T-helper 2 cell (primary cell): ENCODE measurements around the gene ABHD16A.

Source experiments
- DNase-seq, 5 experiments: peaks; one replicate each; pipeline versions ENCODE4 v3.0.0 to v3.0.0-alpha.2; 2012 to 2022
- total RNA-seq, 2 donors: gene quantifications; one replicate each; lab custom pipeline; 2026; lab: John Stamatoyannopoulos, UW

Gene ABHD16A
- total RNA-seq, result 6.6 to 9.4 reads per million in 2 donors

DNA sequence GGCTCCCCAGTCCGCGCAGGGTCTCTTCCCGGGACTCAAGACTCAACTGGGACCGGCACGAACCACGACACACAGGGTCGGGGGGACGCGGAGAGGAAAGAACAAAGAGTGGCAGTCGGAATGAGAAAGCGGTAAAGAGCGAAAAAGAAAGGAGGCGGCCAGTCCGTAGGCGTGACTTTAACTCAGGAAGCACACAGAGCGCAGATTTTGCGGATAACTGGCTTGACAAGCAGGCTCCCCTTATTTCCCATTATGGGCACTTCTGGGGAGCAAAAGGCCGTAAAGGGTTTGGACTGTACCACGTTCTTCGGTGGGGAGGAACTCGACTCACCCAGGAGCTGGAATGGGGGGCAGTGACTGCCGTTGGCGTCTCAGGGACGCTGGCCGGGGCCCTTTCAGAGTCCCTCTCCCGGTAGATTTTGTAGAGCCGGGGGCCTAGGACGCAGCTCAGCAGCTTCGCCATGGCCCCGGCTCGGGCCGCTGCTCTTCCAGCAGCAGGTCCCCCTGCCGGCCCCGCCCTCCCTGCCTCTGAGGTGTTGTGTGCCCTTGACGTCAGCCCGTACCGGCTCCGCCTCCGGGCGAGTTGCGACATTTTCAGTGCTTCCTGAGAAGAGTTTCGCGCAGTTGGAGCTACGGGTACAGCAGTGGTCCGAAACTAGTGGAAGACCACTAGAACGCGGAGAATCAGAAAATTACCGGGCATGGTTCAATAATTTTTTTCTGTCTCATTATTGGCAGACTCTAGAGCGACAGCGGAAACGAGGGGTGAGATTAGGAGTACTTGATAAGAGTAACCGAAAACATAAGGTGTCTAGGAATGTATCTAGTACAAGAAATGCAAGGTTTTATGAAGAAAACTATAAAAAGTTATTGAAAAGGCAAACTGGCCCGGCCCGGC, at the start of gene ABHD16A:
ABHD16A (minus strand) TSS at position 506 of the 898 bp plus-strand sequence; CDS start at position 463, 43 bp downstream.
- DNase-seq, result peak; percentile 90 to 99 (median 95)

DNA sequence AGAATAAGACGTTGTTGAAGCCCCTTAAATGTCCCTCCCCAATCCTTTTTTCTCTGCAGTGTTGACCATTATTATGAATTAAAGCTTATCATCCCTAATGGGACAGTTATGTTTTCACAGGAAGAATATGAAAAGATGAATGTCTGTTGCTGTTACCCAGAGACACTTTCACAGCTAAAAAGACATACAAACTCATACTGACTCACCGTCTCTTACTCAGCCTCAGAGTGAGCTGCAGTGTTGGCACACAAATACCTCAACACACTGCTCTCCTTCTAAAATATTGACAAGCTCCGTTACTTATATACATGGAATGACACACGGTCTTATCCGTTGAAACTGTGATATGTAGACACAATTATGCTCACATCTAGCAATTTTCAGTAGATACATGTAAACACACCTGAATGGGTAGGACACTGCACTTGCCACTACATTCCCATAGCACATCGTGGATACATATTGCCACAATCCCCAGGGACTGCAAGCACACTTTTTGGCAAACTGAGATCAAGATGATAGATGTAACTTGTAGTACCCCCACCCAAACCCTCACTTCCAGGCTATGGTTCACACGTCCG, 49.7 kb upstream of the ABHD16A start:
- DNase-seq, result no peak

DNA sequence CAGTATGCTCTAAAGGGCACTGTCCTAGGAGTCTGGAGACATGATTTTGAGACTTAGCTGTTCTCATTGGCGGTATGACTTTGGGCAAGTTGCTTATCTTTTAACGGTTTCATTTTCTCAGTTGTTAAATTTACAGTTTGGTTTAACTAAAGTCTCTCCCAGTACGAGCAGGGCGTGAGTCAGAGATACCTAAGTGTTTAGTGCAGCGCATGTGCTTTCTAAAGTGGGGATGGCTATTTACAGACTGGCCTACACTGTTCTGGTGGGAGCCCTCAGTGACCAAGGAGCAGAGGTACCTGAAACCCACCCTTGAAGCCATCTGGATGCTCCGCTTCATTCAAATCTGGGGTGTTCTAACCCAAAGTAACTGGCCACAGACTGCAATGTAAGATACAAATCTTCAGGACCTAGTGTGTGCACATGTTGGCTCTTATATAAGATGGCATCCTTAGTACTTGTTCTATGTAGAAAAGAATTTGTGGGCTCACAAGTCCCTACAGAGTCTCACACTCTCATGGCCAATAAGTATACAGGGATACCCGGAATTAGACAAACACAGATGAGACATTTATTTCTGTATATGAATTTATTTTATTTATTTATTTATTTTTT, 47.4 kb upstream of the ABHD16A start:
- DNase-seq, result no peak

DNA sequence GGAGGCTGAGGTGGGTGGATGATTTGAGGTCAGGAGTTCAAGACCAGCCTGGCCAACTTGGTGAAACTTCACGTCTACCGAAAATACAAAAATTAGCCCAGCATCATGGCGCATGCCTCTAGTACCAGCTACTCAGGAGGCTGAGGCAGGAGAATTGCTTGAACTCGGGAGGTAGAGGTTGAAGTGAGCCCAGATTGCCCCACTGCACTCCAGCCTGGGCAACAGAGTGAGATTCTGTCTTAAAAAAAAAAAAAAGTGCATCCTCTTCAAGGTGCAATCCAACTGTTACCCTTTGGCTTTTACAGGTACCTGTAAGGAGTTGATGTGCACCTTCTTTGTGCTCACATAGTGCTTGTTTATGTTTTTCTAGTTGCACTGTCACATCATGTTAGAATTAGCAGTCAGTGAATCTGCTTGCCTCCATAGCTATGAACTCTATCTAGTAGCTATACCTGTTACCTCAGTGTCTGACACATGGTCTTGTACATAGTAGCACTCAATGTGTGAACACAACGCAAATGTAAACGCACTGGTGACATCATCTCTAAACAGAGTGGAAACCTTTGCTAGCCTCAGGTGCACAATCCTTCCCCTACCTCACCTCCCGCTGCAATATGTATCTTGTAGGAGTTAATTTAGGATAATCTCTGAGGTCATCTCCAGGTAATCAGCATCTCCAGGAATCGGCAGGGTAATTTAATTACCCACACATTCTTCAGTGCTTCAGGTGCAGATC, 46.3 kb upstream of the ABHD16A start:
- no peak for DNase-seq

DNA sequence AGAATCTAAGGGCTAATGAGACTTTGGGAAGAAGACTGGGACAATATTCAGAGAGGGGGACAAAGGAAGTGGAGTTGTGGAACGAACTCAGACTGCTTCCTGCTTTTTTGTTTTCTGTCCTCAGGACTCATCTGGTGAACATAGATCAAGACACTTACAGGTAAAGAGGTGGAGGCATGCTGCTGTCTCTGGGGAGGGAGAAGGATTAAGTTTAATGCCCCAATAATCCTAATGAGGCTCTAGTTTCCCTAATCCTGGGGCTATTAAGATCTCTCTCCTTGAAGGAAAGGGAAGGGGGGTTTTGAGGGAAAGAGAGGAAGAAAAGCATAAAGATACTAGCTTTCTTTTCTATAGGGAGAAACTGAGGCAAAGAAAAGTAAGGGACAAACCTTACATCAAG, 41.3 kb upstream of the ABHD16A start:
- DNase-seq, result no peak

DNA sequence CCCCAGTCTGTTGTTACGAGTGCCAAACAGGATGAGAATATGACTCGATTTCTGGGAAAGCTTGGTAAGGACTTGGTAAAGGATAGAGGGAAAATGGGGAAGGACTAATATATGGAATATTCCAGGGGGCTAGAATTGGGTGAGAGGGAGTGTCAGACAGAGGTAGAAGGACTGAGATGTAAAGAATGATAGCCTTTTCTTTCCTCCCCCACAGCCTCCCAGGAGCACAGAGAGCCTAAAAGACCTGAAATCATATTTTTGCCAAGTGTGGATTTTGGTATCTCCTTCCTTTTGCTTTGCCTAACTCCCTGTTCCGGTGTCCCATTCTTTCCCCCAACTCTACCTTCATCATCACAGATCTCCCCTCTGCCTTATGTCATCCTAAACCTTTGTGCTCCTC, 39.8 kb upstream of the ABHD16A start:
- no peak for DNase-seq

DNA sequence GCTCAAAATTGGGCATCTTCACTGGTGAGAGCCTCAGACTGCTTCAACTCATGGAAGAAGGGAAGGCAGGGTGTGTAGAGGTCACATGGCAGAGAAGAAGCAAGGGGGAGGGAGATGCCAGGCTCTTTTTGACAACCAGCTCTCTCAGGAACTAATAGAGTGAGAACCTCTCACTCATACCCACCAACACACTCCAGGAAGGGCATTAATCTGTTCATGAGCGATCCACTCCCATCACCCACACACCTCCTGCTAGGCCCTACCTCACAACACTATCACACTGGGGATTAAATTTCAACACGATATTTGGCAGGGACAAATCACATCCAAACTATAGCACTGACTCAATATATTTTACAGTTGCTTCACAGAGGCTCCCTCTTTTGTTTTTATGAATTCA, 38.7 kb upstream of the ABHD16A start:
- no peak for DNase-seq

DNA sequence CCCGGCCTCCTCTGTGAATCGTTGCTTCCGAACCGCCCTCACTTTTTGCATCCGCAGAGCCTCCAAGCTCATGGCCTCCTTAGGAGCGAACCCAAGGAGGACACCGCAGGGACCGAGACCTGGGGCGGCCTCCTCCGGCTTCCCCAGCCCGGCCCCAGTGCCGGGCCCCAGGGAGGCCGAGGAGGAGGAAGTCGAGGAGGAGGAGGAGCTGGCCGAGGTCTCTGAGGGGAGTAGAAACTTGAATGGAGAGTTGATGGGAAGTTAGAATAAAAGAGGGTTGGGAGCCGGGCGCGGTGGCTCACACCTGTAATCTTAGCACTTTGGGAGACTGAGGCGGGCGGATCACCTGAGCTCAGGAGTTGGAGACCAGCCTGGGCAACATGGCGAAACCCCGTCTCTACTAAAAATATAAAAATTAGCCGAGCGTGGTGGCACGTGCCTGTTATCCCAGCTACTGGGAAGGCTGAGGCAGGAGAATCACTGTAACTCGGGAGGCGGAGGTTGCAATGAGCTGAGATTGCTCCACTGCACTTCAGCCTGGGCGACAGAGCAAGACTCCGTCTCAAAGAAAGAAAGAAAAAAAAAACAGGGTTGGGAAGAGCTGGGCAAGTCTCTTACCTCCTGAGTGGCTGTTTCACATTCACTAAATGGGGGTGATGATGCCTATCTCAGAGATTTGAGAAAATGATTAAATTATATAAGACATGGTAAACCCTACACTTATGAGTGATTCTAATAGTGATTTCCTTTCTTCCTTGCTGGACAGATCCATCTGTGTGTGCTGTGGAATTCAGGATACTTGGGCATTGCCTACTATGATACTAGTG, 37.5 kb upstream of the ABHD16A start:
- DNase-seq, result peak in 1 of 5 experiments; percentile 24

DNA sequence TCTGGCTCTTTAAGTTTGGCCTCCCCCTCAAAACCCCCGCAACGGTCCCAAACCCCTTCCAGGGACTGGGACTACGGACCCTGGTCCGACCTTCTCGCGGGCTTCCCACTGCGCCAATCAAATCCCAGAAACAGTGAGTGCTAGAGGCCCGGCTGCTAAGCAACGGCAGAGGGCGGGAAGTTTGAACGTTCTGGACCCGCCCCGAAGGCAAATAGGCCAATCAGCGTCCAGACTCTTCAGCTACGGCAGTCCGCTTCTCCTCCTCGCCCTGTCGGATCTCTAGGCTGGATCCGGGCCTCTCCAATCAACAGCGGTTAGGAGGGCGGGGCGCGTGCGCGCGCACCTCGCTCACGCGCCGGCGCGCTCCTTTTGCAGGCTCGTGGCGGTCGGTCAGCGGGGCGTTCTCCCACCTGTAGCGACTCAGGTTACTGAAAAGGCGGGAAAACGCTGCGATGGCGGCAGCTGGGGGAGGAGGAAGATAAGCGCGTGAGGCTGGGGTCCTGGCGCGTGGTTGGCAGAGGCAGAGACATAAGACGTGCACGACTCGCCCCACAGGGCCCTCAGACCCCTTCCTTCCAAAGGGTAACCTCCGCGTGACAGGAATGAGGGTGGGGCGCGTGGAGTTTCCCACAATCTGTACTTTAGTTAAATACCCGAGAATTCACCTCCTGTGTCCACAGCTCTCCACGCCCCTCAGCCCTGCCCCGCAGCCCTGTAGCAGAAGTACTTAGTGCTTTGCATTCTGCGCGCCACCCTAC, 36.7 kb upstream of the ABHD16A start, which contains the start of gene MSH5:
MSH5 (plus strand) TSS at position 367 of the 758 bp plus-strand sequence. CDS start 462 bp downstream, outside the sequence.
- peak; percentile 91 to 99 (median 92) for DNase-seq

DNA sequence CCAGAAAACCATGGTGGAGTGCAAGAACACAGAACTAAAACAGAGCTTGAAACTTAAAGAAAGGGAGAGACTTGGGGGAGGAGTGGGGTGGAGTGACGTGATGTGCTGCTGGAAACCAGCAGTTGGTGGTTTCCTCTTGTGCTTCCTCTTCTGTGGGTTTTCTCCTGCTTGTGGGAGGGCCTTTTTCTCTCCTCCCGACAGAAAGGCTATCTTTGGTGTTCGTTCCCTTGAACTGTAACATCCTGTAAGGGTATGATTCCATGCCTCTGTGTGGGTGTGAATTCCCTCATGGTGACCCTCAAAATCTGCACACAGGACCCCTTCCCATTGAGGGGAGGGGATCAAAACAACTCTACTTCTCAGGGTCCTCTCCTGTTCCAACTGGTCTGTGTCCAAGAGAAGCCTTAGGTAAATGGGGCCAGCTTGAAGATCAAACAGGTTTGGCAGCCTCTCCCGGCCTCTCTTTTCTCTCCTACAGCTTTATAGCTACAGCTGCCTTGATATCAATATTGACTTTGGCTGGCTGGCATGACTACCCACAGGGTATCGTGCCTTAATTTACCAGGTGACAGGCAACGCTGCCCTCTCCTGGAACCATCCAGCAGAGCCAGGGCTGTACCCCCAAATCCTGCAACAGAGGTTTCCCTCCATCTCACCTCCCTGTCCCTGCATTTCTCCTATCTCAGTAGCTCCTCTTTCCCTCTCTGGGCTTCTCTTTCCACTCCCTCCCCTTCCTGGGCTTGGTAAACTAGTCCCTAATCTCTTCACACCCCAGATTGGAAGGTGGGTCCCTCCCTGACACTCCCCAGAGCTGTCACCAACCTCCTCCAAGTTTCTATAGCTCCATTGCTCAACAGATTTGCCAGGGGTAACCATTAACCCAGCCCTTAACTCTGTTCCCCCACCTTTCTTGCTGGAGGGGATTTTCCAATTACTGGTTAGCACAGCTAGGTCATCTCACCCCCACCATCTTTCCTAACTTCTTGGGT, 35.2 kb upstream of the ABHD16A start:
- peak in 4 of 5 experiments; percentile 30 to 95 (median 70) for DNase-seq

DNA sequence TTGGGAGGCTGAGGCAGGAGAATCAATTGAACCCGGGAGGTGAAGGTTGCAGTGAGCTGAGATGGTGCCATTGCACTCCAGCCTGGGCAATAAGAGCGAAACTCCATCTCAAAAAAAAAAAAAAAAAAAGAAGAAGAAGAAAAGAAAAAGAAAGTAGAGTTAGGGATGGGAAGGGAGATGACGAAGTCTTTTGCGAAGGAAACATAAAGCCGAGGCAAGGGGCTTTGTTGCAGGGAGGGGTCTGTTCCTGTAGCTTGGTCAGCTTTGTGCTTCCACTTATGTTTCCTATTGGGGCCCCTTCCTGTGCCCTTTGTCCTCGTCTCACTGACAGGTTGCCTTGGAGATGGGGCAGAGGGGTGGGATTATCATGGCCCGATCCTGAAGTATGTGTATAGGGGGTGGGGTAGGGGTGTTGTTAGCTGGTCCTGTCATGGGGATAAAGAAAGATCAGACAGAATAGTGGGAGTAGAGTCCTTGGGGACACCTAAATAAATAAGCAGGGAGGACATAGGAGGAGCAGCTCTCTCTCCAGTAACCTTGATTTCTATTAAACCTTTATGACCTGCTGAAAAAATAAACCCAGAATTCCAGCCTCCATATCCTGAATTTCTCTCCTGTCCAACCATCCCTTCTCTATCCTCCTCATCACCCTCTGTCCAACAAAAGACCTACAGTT, 34.3 kb upstream of the ABHD16A start:
- peak in 1 of 5 experiments; percentile 35 for DNase-seq

DNA sequence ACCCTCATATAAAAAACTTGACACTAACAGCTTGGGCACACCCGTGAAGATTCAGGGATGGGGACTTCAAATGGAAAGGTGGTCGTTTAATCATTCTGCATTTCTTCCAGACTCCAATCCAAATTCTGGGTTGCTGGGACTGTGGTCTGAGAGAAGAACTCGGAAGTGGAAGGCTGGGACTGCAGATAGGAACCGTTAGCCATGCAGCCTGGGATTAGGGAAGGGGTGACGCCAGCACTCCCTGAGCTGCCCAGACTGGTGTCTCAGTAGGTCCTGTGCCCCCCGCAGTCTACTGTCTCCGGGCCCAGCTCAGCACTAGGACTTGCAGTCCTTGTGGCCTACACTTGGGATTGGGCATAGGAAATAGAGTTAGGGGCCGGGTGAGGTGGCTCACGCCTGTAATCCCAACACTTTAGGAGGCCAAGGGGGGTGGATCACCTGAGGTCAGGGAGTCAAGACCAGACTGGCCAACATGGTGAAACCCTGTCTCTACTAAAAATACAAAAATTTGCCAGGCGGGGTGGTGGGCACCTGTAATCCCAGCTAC, 33.7 kb upstream of the ABHD16A start:
- DNase-seq, result no peak

DNA sequence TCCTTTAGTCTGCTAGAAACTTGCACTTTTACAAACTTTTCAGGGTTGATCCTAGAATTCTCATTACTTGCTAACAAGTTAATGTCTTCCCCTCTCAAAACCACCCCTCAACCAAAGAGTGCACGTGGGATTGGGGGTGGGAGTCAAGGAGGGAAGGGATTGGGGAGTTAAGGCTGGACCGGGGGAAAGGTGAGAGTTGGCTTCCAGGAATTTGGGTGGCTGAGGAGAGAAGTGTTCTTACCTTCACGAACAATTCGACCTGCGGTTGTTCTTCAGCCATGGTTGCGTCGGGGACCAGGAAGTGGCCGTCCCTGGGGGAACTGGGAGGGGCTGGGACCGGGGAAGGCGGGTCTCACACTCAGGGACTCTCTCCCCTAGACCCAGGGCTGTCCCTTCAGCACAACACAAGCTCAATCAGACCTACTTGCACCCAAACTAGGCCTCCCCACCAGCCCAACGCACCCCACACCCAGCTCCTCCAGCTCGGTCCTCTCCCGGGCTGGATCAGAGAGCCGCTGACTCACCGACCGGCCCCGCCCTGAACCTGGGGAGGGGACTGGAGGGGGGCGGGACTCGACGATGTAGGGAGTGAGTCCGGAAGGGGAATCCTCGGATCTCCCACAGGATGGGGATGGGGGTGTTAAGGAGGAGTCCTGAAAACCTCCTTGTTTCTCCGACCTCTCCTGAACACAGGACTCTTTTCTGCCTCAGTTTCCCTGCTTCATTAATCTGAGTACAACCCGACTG, 33.1 kb upstream of the ABHD16A start, which contains the start of gene CLIC1:
CLIC1 (minus strand) TSS at position 510 of the 747 bp plus-strand sequence; CDS start at position 280, 230 bp downstream.
- DNase-seq, result peak; percentile 53 to 89 (median 66)

DNA sequence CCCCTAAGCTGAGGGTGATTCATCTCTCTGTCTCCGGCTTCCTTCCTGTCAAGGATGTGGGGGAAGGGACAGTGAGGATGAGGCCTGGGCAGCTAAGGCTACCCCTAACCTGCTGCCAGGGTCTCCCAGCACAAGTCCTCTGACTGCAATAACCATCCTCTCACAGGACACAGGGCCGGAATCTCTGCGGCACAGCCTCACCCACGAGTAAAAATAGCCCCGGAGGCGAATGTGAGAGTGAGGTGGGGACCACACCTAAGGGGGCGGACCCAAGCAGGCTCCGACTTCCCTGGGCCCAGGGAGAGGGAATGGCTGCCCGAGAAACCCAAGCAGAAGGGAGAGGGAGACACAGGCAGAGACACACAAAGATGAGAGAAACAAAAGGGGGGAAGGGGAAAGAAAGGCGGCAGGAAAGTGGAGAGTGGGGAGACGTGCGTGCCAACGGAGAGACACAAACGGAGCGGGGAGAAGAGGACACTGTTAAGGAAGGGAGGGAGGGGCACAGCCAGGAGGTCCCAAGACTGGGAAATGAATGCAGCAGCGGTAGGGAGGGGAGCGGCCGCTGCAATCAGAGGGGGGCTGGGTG, 31.8 kb upstream of the ABHD16A start:
- peak in 4 of 5 experiments; percentile 29 to 83 (median 46) for DNase-seq

DNA sequence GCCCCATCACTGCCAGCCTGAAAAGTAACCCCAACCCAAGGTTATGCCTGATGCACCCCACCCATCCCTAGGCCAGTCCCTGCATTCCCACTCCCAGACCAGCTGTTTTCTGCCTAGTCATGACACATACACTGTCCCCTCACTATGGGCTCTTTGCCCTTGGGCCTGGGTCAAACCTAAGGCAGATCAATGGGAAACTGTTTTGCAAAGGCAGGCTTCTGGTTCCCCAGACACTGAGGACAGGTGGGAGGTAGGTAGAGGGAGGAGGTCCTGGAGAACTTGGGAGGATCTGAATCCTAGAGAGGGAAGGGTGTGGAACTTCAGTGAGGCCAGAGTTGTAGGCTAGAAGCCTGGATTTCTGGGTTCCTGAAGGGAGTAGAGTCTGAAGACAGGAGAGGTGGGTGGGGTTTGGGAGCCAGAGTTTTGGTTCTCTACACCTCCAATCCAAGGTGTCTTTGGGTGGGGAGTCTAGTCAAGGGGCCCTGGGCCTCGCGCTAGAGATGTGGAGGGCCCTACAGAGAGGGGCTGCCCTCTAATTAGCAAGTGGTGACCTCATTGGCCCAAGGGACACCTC, 31.2 kb upstream of the ABHD16A start:
- DNase-seq, result no peak

DNA sequence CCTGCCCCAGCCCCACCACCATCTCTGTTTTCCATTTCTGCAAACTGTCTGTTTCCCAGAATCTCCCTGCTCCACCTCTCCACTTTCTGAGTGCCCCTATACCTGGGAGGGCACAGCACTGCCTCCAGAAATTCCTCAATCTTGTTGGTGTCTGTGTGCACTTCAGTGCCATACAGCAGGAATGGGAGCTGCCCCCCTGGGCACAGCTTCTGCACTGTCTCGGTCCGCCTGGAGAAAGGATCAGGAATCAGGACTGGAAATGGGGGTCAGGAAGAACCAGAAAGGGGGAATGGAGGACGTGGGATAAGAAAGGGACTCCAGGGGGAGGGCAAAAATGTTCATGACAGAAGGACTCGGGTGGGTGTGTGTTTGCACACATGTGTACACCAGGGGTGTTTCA, 30.6 kb upstream of the ABHD16A start:
- DNase-seq, result no peak

DNA sequence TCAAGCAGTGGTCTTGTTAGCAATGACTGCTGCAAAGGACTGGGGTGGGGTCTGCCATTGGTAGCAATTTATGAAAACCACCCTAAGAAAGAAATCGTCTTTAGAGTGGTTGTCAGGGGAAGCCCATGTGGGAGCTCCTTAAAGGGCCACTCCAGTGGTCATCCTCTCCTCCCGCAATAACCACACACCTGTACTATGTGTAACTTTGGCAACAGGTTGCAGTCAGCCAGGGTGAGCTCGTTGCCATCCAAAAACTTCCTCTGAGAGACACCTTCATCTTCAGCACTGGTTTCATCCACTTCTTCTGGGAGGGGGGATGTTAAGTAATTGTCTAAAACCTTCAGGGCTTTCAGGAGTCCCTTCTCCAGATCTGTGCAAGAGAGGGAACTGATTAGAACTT, 28.9 kb upstream of the ABHD16A start:
- DNase-seq, result no peak
